WERI-Rb-1 (cell line): ENCODE data around the gene LEPROT.

Source experiments
- DNase-seq: peaks from one replicate; pipeline ENCODE4 v3.0.0-alpha.2; 2020
- H3K27ac ChIP-seq: fragments of 250-450 bp; sonication (Bioruptor Pico); 2 replicates; pipeline ENCODE4 v1.5.1; 2020; ENCODE audit warnings: mild to moderate bottlenecking, moderate library complexity
- H3K27me3 ChIP-seq: fragments of 250-450 bp; sonication (Bioruptor Pico); 2 replicates; pipeline ENCODE4 v1.5.1; 2021; ENCODE audit warnings: mild to moderate bottlenecking, low read depth, moderate library complexity; ENCODE audit not compliant: insufficient read depth, severe bottlenecking
- H3K36me3 ChIP-seq: fragments of 250-450 bp; sonication (Bioruptor Pico); 2 replicates; pipeline ENCODE4 v1.5.1; 2020; ENCODE audit warnings: mild to moderate bottlenecking, moderate library complexity
- H3K4me3 ChIP-seq: 2 replicates; pipeline ENCODE4 v1.5.1; 2011; ENCODE audit warnings: low read depth, mild to moderate bottlenecking, control low read depth, low read length
- H3K9me3 ChIP-seq: fragments of 250-450 bp; sonication (Bioruptor Pico); 2 replicates; pipeline ENCODE4 v1.5.1; 2021; ENCODE audit warnings: mild to moderate bottlenecking, moderate library complexity; ENCODE audit not compliant: severe bottlenecking
- TF ChIP-seq, protein P1 (sequence below): IDR thresholded peaks from 2 replicates; pipeline ENCODE4 v1.5.1; 2011; ENCODE audit warnings: low read depth, mild to moderate bottlenecking, control low read depth, inconsistent platforms, low read length

Gene LEPROT

DNA sequence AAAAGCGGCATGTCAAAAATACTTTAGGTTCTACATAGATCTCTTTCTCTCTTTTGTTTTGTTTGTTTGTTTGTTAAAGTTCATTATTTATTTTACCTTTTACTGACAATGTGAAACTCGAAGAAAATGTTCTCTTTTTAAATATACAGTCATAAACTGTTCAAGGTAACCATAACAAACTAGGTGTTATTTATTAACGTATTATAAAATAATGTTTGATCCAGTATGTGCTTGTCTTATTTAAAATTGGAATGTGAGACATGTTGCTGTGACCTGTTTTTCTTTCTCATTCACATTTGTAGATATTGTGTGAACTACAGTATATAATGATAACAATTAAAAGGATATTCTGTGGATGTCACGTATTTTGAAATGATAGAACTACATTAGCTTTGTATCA is 5.9 kb upstream of the LEPROT start:
- Histone ChIP-seq H3K27ac (no peak overlapping the region), H3K9me3 (no peaks in the 10 kb centered on the region), H3K4me3 (no peak overlapping the region), H3K36me3 (no peaks in the 10 kb centered on the region; the same call in 1 of the 2 replicates), H3K27me3 (no peaks in the 10 kb centered on the region)
- TF ChIP-seq, protein P1, sequence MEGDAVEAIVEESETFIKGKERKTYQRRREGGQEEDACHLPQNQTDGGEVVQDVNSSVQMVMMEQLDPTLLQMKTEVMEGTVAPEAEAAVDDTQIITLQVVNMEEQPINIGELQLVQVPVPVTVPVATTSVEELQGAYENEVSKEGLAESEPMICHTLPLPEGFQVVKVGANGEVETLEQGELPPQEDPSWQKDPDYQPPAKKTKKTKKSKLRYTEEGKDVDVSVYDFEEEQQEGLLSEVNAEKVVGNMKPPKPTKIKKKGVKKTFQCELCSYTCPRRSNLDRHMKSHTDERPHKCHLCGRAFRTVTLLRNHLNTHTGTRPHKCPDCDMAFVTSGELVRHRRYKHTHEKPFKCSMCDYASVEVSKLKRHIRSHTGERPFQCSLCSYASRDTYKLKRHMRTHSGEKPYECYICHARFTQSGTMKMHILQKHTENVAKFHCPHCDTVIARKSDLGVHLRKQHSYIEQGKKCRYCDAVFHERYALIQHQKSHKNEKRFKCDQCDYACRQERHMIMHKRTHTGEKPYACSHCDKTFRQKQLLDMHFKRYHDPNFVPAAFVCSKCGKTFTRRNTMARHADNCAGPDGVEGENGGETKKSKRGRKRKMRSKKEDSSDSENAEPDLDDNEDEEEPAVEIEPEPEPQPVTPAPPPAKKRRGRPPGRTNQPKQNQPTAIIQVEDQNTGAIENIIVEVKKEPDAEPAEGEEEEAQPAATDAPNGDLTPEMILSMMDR, result no peak
- DNase-seq, result no peak

DNA sequence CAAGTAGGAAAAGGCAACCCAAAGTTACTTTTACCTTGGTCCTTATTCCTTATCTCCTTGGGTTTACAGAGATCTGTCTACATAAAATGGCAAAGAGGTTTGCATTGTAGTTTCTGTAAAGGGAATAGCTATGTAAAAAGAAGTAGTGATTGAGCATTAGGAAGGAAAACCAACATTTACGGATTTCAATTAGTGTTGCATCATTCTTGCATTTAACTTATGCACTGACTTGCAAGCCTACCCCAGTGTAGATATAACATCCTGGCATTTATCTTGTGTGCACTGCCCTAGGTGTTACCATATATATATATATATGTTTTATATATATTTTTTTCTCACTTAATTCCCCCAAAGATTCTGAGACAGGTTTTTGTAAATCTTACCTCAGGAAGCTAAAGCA is 3.7 kb upstream of the LEPROT start:
- Histone ChIP-seq H3K36me3 (no peaks in the 10 kb centered on the region), H3K9me3 (no peaks in the 10 kb centered on the region), H3K4me3 (no peak overlapping the region), H3K27me3 (no peaks in the 10 kb centered on the region), H3K27ac (no peak overlapping the region)
- DNase-seq, result no peak
- TF ChIP-seq, protein P1, result no peak

DNA sequence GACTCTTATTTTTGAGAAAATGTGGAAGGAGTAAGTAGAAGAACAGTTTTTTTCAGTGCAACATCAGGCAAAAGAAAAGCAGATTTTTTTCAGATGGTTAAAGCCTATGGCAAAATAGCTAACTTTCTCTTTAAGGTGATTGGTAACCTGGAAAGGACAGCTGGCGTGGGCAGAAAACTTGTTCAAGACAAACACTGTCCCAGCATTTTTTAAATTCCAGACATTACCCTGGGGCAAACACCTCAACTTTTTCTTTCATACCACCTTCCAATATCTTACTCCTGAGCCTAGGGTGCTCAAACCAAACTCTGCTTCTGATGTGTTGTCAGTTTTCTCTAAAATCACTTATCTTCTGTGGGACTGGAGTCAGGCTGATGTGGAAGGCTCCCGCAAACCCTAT is 2.7 kb upstream of the LEPROT start:
- Histone ChIP-seq H3K27me3 (no peaks in the 10 kb centered on the region), H3K36me3 (no peaks in the 10 kb centered on the region), H3K9me3 (no peaks in the 10 kb centered on the region), H3K4me3 (no peak overlapping the region), H3K27ac (no peak overlapping the region)
- TF ChIP-seq, protein P1, result no peak
- no peak for DNase-seq

DNA sequence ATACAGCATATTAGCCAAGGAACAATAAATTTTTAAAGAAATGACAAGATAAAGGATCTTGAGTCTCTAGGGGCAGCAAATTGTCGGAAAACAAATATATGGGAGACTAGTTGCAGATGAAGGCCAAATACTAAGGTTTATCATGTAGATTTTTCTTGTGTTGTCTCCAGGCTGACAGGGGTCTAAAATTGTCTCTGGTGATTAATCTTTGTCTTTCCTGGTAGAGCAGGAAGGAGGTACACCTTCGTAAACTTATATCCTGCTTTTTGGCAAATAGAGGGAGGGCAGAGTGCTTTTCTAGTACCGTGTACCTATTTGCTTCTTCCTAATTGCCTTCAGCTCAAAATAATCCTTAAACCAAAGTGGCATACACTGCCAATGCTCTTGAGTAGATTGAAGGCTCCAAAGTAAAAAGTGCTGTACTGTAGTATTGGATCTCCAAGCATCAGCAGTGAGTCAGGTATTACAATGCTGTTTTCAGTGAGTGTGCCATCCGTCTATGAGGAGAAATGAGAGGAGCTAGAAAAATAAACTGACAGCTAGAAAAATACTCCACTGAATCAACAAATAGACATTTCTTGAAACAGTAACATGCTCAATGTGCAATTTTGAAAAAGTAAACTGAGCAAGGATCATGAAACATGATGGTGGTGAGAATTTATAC is 1.8 kb upstream of the LEPROT start:
- H3K27me3 ChIP-seq, result no peaks in the 10 kb centered on the region
- H3K36me3 ChIP-seq, result no peaks in the 10 kb centered on the region
- H3K4me3 ChIP-seq, result no peak overlapping the region

DNA sequence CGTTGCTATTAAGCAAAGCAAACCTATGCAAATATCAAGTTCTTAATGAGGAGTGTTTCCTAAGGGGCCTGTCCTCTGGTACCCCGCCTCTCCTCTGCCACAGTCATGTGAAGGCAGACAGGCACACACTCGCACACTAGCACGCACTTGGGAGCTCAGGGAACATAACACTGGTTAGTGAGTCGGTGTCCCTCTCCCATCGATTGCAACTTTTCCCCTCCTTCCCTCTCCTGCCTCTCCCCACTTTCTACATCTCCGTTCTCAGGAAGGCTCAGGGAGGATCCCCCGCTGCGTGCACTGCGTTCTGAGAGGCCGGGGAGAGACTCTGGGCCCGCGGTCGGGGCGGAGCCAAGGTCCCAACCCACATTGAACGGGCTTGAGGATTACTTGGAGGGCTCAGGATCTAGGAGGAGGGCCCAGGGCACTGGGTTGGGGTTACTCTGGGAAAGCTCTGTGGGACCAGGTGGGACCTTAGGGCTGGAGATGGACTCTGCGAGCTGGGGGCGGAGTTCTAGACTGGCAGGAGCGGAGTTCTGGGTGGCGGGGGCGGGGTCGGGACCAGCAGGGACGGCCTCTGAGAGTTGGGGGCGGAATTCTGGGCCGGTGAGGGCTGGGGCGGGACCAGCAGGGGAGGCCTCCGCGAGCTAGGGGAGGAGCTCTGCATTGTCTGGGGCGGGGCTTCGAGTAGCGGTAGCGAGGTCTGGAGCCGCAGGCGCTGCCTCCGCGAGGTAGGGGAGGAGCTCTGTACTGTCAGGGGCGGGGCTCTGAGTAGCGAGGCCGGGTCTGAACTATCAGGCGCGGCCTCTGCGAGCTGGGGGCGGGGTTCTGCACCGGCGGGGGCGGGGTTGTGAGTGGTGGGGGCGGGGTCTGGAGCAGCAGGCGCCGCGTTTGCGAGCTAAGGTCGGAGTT is 533 bp upstream of the LEPROT start:
- Histone ChIP-seq H3K4me3 (peak overlapping the region; percentile 86), H3K36me3 (no peaks in the 10 kb centered on the region), H3K9me3 (no peaks in the 10 kb centered on the region), H3K27ac (peak overlapping the region; percentile 97), H3K27me3 (no peaks in the 10 kb centered on the region)
- TF ChIP-seq, protein P1, result no peak
- peak; percentile 99 for DNase-seq

More for the DNA sequence above, 1.8 kb upstream of the LEPROT start:
- no peak for DNase-seq
- TF ChIP-seq, protein P1, result no peak
- Histone ChIP-seq H3K27ac (no peak overlapping the region), H3K9me3 (no peaks in the 10 kb centered on the region)
